A549 treated with ZK216348 at 1 μM for 4 hours (cell line): ENCODE results near the gene SLC29A4. TPM values are rescaled to one million over a fixed set of nuclear protein-coding genes. Genes with fewer than 3 reads are reported as not detected.

Experiments
- total RNA-seq: library from RNA; stranded (reverse); fragments of 200-300 nt; extraction: Qiagen RNA extraction; gene quantifications from 5 replicates; pipeline ENCODE4 v1.2.3, GENCODE V29; 2022; ENCODE audit warnings: low read depth

The SLC29A4 gene
- total RNA-seq, result 8.3 to 18.5 TPM (median 14.3 TPM) in 5 replicates

DNA sequence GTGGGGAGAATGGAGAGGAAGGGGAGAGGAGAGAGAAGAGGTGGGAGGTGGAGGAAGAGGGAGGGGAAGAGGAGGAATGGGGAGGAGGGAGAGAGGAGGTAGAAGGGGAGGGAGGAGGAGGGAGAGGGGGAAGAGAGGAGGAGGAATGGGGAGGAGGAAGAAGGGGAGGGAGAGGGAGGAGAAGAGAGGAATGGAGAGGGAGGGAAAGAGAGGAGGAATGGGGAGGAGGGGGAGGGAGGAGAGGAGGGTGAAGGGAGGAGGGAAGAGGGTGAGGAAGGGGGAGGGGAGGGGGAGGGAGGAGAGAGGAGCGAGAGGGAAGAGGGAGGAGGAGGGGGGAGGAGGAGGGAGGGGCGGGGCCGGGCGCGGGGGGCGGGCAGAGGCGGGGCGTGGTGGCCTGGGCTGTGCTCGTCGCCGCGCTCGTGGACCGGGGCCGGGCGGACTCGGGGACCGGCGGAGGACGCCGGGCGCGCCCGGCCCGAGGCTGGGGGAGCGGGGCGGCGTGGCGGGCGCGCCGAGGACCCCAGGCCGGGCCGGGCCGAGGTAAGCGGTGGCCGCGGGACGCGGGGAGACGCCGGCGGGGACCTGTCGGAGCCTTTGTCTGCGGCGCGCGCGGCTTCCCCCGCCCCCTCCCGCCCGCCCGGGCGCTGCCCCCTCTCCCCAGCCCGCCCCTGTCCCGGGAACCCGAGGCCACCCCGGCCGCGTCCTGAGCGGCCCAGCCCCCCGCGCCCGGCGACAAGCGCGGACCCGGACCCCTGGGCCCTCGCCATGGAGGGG is at the start of gene SLC29A4:
TSS of gene SLC29A4 (plus strand) at position 401 of the 774 bp plus-strand sequence. CDS start 4,874 bp downstream, outside the sequence.

Other genes starting within 250 kb of the SLC29A4 start
- 3.8 to 7.8 TPM (median 6.3 TPM) in 5 replicates for gene RBAK, start 237.1 kb upstream of the SLC29A4 start, total RNA-seq
- gene WIPI2, start 92.7 kb upstream of the SLC29A4 start, total RNA-seq, result 41.6 to 56.1 TPM (median 55.2 TPM) in 5 replicates
- gene TNRC18, start 140.9 kb downstream of the SLC29A4 start, total RNA-seq, result 38.9 to 47.8 TPM (median 40.4 TPM) in 5 replicates
- 6.5 to 15.8 TPM (median 12.8 TPM) in 5 replicates for gene FBXL18, start 230.9 kb downstream of the SLC29A4 start, total RNA-seq
- 3,290 to 4,681 TPM (median 4,226 TPM) in 5 replicates for gene ACTB, start 247.7 kb downstream of the SLC29A4 start, total RNA-seq